Caco-2 (cell line): ENCODE measurements around the gene ZEB2. TPM values are rescaled to one million over a fixed set of nuclear protein-coding genes. Genes with fewer than 3 reads are reported as not detected.

Source experiments
- BruUV-seq: library from RNA; stranded (reverse); fragments of 400-500 nt; replicated peaks from 2 replicates; lab custom pipeline; 2021; lab: Mats Ljungman, UMichigan
- CTCF ChIA-PET: fragments of 300-600 bp; sonication (Branson Sonifier 250); formaldehyde crosslinking; loops from one replicate; lab custom pipeline; 2022; ENCODE audit warnings: antibody characterized with exemption; lab: Charles Lee
- POLR2A ChIA-PET: fragments of 300-600 bp; sonication (Branson Sonifier 250); formaldehyde crosslinking; loops from one replicate; lab custom pipeline; 2022; ENCODE audit warnings: antibody characterized with exemption; lab: Charles Lee
- DNase-seq, 2 experiments: peaks; one replicate each; pipeline versions ENCODE4 v3.0.0 to v3.0.0-alpha.2; 2020 to 2022
- H3K27me3 ChIP-seq: replicated peaks from 2 replicates; pipeline ENCODE4 v1.6.0; 2011; ENCODE audit warnings: low read length; ENCODE audit not compliant: control insufficient read depth, insufficient read depth
- H3K36me3 ChIP-seq: 2 replicates; pipeline ENCODE4 v1.5.1; 2011; ENCODE audit warnings: low read length; ENCODE audit not compliant: control insufficient read depth, insufficient read depth
- H3K4me1 ChIP-seq: fragments of 250-450 bp; sonication (Bioruptor Pico); 2 replicates; pipeline ENCODE4 v1.5.1; 2020; ENCODE audit warnings: mild to moderate bottlenecking
- H3K4me3 ChIP-seq: 2 replicates; pipeline ENCODE4 v1.5.1; 2011; ENCODE audit warnings: low read depth, mild to moderate bottlenecking, control low read depth, low read length
- H3K9me3 ChIP-seq: fragments of 250-450 bp; sonication (Bioruptor Pico); 2 replicates; pipeline ENCODE4 v1.5.1; 2020; ENCODE audit warnings: mild to moderate bottlenecking, moderate library complexity
- H3K27ac Mint-ChIP-seq: one replicate; pipeline ENCODE4 v1.8.0; 2022; ENCODE audit warnings: mixed read lengths; ENCODE audit not compliant: unreplicated experiment
- H3K27me3 Mint-ChIP-seq: one replicate; pipeline ENCODE4 v1.8.0; 2022; ENCODE audit warnings: mixed read lengths; ENCODE audit not compliant: insufficient read depth, unreplicated experiment
- H3K36me3 Mint-ChIP-seq: one replicate; pipeline ENCODE4 v1.8.0; 2022; ENCODE audit warnings: mild to moderate bottlenecking, mixed read lengths; ENCODE audit not compliant: insufficient read depth, unreplicated experiment
- H3K4me1 Mint-ChIP-seq: one replicate; pipeline ENCODE4 v1.8.0; 2022; ENCODE audit warnings: low read depth, mixed read lengths; ENCODE audit not compliant: unreplicated experiment
- H3K4me3 Mint-ChIP-seq: one replicate; pipeline ENCODE4 v1.8.0; 2022; ENCODE audit warnings: mild to moderate bottlenecking, moderate library complexity, mixed read lengths; ENCODE audit not compliant: unreplicated experiment
- H3K9me3 Mint-ChIP-seq: one replicate; pipeline ENCODE4 v1.8.0; 2022; ENCODE audit warnings: mixed read lengths; ENCODE audit not compliant: unreplicated experiment
- intact Hi-C: fragments of 100-400 bp; cut with micrococcal nuclease; formaldehyde crosslinking; loops from one replicate; pipeline ENCODE4 v1.10.0; 2022; ENCODE audit not compliant: unreplicated experiment
- total RNA-seq: library from RNA; stranded (reverse); gene quantifications from 2 replicates; pipeline ENCODE4 v1.2.3, GENCODE V29; 2022
- TF ChIP-seq, protein P1 (sequence below), 2 experiments: fragments of 200-600 bp in 1 of 2; IDR thresholded peaks; 1 replicate in 1 of 2; 2 replicates in 1 of 2; pipeline versions ENCODE4 v1.5.1 to v1.8.0; 2011 to 2022; ENCODE audit warnings: antibody characterized with exemption in 1 of 2, control low read depth in 1 of 2, inconsistent platforms in 1 of 2, low read depth in 1 of 2, low read length in 1 of 2, mild to moderate bottlenecking in 1 of 2, moderate library complexity in 1 of 2; ENCODE audit not compliant: insufficient read depth in 1 of 2, severe bottlenecking in 1 of 2, unreplicated experiment in 1 of 2

ZEB2 gene
- total RNA-seq, 1 experiment from 2014 or later, result not detected

DNA sequence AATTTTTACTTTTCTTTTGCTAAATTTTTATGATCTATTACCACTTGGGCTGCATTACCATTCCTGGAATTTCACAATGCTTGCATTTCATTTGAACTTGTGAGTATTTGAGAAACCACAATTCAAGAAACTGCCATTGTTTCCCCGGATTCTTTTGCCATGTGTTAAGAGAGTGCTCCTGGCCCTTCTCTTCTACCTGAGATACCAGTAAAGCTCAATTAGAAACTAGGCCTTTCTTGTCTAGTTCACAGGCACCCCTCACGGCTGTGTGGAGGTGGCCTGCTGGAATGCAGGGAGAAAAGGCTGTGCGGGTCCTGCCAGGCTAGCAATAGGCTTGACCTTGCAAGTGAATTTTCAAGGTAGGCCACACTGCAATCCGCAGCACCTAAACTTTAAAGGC, 40.8 kb downstream of the ZEB2 start:
- Histone ChIP-seq H3K9me3 (no peaks in the 10 kb centered on the region), H3K36me3 (no peaks in the 10 kb centered on the region), H3K4me3 (no peak overlapping the region), H3K4me1 (no peaks in the 10 kb centered on the region; the same call in 1 of the 2 replicates), H3K27me3 (no peaks in the 10 kb centered on the region; the same call in 1 of the 2 replicates)
- Mint-ChIP-seq H3K9me3 (no peaks in the 10 kb centered on the region), H3K4me3 (no peak overlapping the region), H3K27ac (no peak overlapping the region), H3K36me3 (no peaks in the 10 kb centered on the region), H3K4me1 (no peaks in the 10 kb centered on the region), H3K27me3 (peaks cover 17% of the 10 kb centered on the region)
- BruUV-seq, result no TSS peak
- TF ChIP-seq, protein P1, sequence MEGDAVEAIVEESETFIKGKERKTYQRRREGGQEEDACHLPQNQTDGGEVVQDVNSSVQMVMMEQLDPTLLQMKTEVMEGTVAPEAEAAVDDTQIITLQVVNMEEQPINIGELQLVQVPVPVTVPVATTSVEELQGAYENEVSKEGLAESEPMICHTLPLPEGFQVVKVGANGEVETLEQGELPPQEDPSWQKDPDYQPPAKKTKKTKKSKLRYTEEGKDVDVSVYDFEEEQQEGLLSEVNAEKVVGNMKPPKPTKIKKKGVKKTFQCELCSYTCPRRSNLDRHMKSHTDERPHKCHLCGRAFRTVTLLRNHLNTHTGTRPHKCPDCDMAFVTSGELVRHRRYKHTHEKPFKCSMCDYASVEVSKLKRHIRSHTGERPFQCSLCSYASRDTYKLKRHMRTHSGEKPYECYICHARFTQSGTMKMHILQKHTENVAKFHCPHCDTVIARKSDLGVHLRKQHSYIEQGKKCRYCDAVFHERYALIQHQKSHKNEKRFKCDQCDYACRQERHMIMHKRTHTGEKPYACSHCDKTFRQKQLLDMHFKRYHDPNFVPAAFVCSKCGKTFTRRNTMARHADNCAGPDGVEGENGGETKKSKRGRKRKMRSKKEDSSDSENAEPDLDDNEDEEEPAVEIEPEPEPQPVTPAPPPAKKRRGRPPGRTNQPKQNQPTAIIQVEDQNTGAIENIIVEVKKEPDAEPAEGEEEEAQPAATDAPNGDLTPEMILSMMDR (IDR thresholded peaks at IDR 0.05; ENCODE audit: insufficient read depth in 1 of 2, low read depth in 1 of 2, low read length in 1 of 2, severe bottlenecking in 1 of 2, unreplicated experiment in 1 of 2), result no peak
- ChIA-PET POLR2A (no interaction called here), CTCF (no interaction called here)
- intact Hi-C loops, result no loop called here
- no peak for DNase-seq

DNA sequence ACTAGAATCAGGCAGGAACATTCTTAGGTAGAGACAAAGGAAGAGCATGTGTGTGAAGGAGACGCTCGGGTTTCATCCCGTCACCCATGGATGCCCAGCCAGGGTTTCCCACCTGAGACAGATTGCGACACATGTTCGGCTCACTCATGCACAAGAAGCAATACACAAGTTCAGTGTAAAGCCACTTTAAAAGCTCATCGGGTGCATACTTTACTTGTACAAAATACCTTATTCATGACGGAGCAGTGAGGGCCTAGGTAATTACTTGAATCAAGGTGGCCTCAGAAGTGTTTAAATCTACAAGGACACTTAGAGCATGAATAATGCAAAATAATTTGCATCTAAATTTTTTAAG, 42.0 kb downstream of the ZEB2 start:
- Mint-ChIP-seq H3K4me3 (no peak overlapping the region), H3K36me3 (no peaks in the 10 kb centered on the region), H3K27me3 (peaks cover 11% of the 10 kb centered on the region), H3K27ac (no peak overlapping the region), H3K4me1 (no peaks in the 10 kb centered on the region), H3K9me3 (no peaks in the 10 kb centered on the region)
- no peaks in the 10 kb centered on the region for H3K36me3 ChIP-seq
- TF ChIP-seq, protein P1 (IDR thresholded peaks at IDR 0.05; ENCODE audit: insufficient read depth in 1 of 2, low read depth in 1 of 2, low read length in 1 of 2, severe bottlenecking in 1 of 2, unreplicated experiment in 1 of 2), result no peak
- no peak overlapping the region for H3K4me3 ChIP-seq
- CTCF ChIA-PET, result no interaction called here
- H3K4me1 ChIP-seq, result no peaks in the 10 kb centered on the region; the same call in 1 of the 2 replicates
- H3K9me3 ChIP-seq, result no peaks in the 10 kb centered on the region
- DNase-seq, result no peak
- POLR2A ChIA-PET, result no interaction called here
- no TSS peak for BruUV-seq
- no peaks in the 10 kb centered on the region; the same call in 1 of the 2 replicates for H3K27me3 ChIP-seq
- intact Hi-C loops, result no loop called here

DNA sequence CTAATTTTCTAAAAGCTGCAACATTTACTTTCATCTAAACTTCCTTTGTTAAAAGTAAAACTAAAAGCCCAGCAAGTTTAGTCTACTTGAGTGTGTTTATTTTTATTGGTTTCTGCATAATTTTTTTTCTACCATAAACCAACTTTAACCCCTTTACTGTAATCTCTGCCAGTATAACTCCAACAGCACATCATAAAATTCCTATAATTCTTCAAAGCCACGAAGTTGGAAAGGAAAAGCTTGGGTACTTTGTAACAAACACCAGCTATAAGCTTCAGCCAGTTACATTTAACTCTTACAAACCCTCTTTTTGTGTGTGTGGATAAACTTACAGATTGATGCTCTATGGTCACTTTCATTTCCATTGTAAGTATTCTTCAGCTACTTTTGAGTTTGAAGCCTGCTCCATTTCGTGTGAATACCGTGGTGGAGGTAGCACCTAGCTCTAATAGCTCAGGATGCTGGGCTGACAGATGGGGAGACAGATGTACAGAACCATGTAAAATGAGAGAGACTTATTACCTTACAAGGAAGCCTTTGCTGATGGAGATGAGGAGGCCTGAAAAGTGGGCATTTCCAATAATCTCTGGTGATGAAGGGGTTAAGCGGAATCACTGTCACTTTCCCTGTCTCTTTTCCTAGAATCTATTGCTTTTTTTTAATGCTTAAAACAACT, 42.5 kb downstream of the ZEB2 start:
- no peak overlapping the region for H3K4me3 ChIP-seq
- DNase-seq, result no peak
- Mint-ChIP-seq H3K9me3 (no peaks in the 10 kb centered on the region), H3K4me1 (no peaks in the 10 kb centered on the region), H3K27me3 (peaks cover 7% of the 10 kb centered on the region), H3K36me3 (no peaks in the 10 kb centered on the region), H3K27ac (no peak overlapping the region), H3K4me3 (no peak overlapping the region)
- CTCF ChIA-PET, result no interaction called here
- POLR2A ChIA-PET, result no interaction called here
- H3K27me3 ChIP-seq, result no peaks in the 10 kb centered on the region; the same call in 1 of the 2 replicates
- BruUV-seq, result no TSS peak
- H3K36me3 ChIP-seq, result no peaks in the 10 kb centered on the region
- TF ChIP-seq, protein P1 (IDR thresholded peaks at IDR 0.05; ENCODE audit: insufficient read depth in 1 of 2, low read depth in 1 of 2, low read length in 1 of 2, severe bottlenecking in 1 of 2, unreplicated experiment in 1 of 2), result no peak
- no peaks in the 10 kb centered on the region; the same call in 1 of the 2 replicates for H3K4me1 ChIP-seq
- H3K9me3 ChIP-seq, result no peaks in the 10 kb centered on the region
- intact Hi-C loops, result no loop called here
